DND-41 (cell line): ENCODE results near the gene ATP6V1F.
"Not testable (repeated sequence)": the region's sequence is repeated elsewhere in the genome, so short reads cannot be mapped to it uniquely, and the experiment has no call there.

Experiments
- ATAC-seq: fragments of 200-7000 bp; cut with Tn5 transposase; 3 replicates; pipeline ENCODE4 v1.9.1; 2021; ENCODE audit warnings: low read depth; ENCODE audit not compliant: insufficient read depth
- DNase-seq: peaks from one replicate; pipeline ENCODE4 v3.0.0-alpha.2; 2020
- H2AFZ ChIP-seq: 2 replicates; pipeline ENCODE4 v1.6.0; 2012; ENCODE audit warnings: low read depth, low read length
- H3K27ac ChIP-seq: 2 replicates; pipeline ENCODE4 v1.5.1; 2012; ENCODE audit warnings: low read length, inconsistent platforms
- H3K27me3 ChIP-seq: fragments of 200-600 bp; sonication (generic); 2 replicates; pipeline ENCODE4 v1.6.0; 2012; ENCODE audit warnings: low read length, mild to moderate bottlenecking, inconsistent platforms; ENCODE audit not compliant: insufficient read depth, poor library complexity
- H3K36me3 ChIP-seq: 2 replicates; pipeline ENCODE4 v1.5.1; 2012; ENCODE audit warnings: low read length, inconsistent platforms; ENCODE audit not compliant: insufficient read depth
- H3K4me1 ChIP-seq: 2 replicates; pipeline ENCODE4 v1.5.1; 2012; ENCODE audit warnings: mild to moderate bottlenecking, low read length; ENCODE audit not compliant: insufficient read depth
- H3K4me2 ChIP-seq: 2 replicates; pipeline ENCODE4 v1.6.0; 2012; ENCODE audit warnings: mild to moderate bottlenecking, moderate library complexity, low read length, inconsistent platforms; ENCODE audit not compliant: insufficient read depth
- H3K4me3 ChIP-seq, 2 experiments: fragments of 200-600 bp in 1 of 2; shearing (Covaris generic) in 1 of 2; 2 replicates each; pipeline ENCODE4 v1.5.1; 2012 to 2016; ENCODE audit warnings: inconsistent platforms in 2 of 2, low read length in 2 of 2, mild to moderate bottlenecking in 2 of 2, low read depth in 1 of 2, moderate library complexity in 1 of 2
- H3K79me2 ChIP-seq: 2 replicates; pipeline ENCODE4 v1.6.0; 2012; ENCODE audit warnings: low read length, inconsistent platforms; ENCODE audit not compliant: insufficient read depth
- H3K9ac ChIP-seq: 2 replicates; pipeline ENCODE4 v1.6.0; 2012; ENCODE audit warnings: low read depth, mild to moderate bottlenecking, inconsistent platforms, low read length, moderate library complexity
- H3K9me3 ChIP-seq: 2 replicates; pipeline ENCODE4 v1.5.1; 2012; ENCODE audit warnings: low read length, moderate library complexity, mild to moderate bottlenecking, inconsistent platforms; ENCODE audit not compliant: insufficient read depth, severe bottlenecking
- H4K20me1 ChIP-seq: 2 replicates; pipeline ENCODE4 v1.6.0; 2012; ENCODE audit warnings: low read length; ENCODE audit not compliant: insufficient read depth
- EZH2 ChIP-seq: IDR thresholded peaks from 3 replicates; pipeline ENCODE4 v1.6.1; 2012; ENCODE audit warnings: borderline replicate concordance, low read depth, mild to moderate bottlenecking, moderate library complexity, low read length, inconsistent platforms; ENCODE audit not compliant: severe bottlenecking
- TF ChIP-seq, protein P1 (sequence below): IDR thresholded peaks from 2 replicates; pipeline ENCODE4 v1.5.1; 2012; ENCODE audit warnings: borderline replicate concordance, low read length, moderate library complexity, mild to moderate bottlenecking; ENCODE audit not compliant: poor library complexity, severe bottlenecking; ENCODE audit errors: extremely low read depth

The ATP6V1F gene

DNA sequence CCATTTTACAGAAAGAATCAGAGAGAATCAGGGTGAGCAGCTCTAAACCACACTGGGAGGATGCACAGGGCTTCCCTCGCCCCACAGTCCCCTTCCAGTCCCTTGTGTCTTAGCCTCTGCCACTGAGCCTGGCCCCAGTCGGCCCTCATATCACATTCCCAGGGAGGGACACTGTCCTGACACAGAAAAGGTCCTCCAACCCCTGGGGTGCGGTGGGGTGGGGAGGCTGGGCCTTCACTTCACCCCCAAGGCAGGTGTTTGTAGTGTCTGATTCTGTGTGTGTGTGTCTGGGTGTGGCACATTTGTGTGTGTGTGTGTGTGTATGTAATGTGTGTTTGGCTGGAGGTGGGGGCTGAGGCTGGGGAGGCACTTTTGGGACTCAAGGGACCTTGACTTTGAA, 49.6 kb downstream of the ATP6V1F start:
- Histone ChIP-seq H3K27me3 (no peaks in the 10 kb centered on the region), H3K9ac (no peak overlapping the region)
- ATAC-seq, result no peak

DNA sequence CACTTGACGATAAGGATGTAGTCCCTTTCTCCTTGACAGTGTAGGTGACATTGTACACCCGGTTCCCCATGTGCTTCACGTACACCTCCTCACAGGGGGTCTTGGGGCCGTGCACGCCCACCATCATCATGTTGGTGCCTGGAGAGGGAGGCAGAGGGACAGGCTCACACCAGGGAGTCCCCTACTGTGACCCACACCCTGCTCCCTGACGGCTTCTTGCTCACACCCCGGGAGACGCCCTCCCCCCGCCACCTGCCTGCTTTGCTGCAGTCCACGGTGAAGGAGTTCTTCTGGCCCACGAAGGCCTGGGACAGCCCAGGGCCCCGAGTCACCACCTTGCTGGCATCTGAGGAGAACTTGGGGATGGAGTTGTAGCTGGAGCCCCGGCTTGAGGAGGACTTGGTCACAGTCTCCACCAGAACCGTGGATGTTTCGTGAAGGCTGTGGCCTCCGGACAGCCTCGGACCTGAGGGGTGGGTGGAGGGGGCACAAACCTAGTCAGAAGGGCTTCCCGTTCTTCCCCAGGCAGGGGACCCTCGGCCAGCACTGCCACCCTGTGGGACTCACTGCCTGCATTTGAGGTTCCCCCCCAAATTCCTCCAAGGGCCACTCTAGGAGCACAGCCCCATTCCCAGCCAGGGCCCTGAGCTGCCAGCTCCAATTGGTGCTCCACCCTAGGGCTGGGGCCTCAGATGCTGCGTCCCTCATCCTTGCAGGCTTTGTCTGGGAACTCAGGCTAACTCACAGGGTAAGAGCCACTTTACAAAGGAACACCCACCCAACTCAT, 50.2 kb downstream of the ATP6V1F start:
- ATAC-seq, H2AFZ ChIP-seq, H3K27me3 ChIP-seq, H3K9ac ChIP-seq, H3K27ac ChIP-seq, H3K36me3 ChIP-seq, H3K4me1 ChIP-seq, H4K20me1 ChIP-seq, H3K4me2 ChIP-seq, DNase-seq, H3K9me3 ChIP-seq, H3K4me3 ChIP-seq, H3K79me2 ChIP-seq: not testable (repeated sequence)

More for the DNA sequence above, 49.6 kb downstream of the ATP6V1F start:
- no peaks in the 10 kb centered on the region for H3K79me2 ChIP-seq
- no peaks in the 10 kb centered on the region for H3K36me3 ChIP-seq
- TF ChIP-seq, protein P1, sequence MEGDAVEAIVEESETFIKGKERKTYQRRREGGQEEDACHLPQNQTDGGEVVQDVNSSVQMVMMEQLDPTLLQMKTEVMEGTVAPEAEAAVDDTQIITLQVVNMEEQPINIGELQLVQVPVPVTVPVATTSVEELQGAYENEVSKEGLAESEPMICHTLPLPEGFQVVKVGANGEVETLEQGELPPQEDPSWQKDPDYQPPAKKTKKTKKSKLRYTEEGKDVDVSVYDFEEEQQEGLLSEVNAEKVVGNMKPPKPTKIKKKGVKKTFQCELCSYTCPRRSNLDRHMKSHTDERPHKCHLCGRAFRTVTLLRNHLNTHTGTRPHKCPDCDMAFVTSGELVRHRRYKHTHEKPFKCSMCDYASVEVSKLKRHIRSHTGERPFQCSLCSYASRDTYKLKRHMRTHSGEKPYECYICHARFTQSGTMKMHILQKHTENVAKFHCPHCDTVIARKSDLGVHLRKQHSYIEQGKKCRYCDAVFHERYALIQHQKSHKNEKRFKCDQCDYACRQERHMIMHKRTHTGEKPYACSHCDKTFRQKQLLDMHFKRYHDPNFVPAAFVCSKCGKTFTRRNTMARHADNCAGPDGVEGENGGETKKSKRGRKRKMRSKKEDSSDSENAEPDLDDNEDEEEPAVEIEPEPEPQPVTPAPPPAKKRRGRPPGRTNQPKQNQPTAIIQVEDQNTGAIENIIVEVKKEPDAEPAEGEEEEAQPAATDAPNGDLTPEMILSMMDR, result no peak
- H3K4me1 ChIP-seq, result no peaks in the 10 kb centered on the region
- H3K9me3 ChIP-seq, result no peaks in the 10 kb centered on the region
- H4K20me1 ChIP-seq, result no peaks in the 10 kb centered on the region
- no peak overlapping the region for H3K4me3 ChIP-seq
- H3K27ac ChIP-seq, result no peak overlapping the region
- no peak overlapping the region for H3K4me2 ChIP-seq
- no peak for DNase-seq
- no peak overlapping the region for H2AFZ ChIP-seq

DNA sequence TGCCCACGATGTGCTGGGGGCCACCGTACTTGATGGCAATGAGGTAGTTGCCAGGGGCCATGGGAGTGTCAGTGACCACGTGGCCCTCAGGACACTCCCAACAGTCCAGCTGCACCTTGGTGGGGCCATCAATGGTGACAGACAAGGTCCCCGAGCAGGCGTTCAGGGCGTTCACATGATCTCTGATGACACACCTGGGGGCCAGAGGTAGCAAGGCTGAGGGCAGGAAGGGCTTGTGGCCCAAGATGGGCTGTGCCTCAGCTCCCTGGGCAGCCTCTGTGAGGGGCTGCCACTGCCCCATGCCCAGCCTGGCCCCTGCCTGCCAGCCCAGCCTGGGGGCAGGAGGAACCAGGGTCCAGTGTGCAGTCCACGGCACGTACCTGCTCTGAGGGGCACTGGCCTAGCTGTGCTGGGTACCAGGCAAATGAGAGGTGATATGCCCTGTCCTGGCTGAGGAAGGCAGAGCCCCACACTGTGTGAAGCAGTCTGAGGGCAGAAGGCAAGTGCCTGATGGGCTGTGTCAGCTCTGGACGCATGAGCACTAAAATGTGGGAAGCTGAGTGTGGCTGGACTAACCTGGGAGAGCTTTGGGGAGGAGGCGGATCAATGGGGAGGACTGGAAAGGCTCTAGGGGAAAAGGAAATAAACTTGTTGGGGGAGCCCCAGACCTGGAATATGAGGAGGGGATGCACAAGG, 51.4 kb downstream of the ATP6V1F start:
- Histone ChIP-seq H3K79me2 (no peaks in the 10 kb centered on the region), H3K36me3 (no peaks in the 10 kb centered on the region), H3K4me2 (no peak overlapping the region), H4K20me1 (no peaks in the 10 kb centered on the region), H3K4me3 (no peak overlapping the region), H3K27ac (no peak overlapping the region), H3K4me1 (no peaks in the 10 kb centered on the region), H3K27me3 (no peaks in the 10 kb centered on the region), H3K9me3 (no peaks in the 10 kb centered on the region), H3K9ac (no peak overlapping the region), H2AFZ (no peak overlapping the region)
- no peak for ATAC-seq
- DNase-seq, result no peak
- no peak for TF ChIP-seq EZH2
- TF ChIP-seq, protein P1, result no peak

DNA sequence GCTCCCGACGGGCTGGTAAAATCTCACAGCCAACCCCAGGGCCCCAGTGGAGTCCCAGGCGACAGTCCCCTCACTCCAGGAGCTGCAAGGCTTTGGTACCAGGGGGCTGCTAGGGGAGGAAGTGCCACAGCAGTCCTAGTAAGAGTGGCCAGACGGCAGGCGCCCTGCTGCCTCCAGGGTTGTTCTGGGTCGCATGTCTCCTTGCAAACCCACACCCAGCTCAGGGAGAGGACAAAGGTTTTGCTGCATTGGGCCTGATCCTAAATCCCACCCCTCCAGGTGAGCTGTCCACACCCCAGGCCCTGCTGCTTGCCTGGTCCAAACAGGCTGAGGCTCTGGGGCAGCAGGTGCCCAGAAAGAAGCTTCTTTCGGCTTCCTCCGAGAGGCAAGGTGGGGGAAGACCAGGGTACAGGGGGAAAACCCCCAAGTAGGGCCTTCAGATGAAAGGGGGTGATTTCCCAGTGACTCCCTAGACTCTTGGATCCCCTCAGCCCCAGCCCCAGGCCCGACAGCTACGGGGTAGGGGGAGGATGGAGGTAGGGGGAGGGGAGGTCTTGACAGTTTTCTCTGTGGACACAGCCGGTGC, 52.0 kb downstream of the ATP6V1F start:
- H3K79me2 ChIP-seq, result no peaks in the 10 kb centered on the region
- H4K20me1 ChIP-seq, result no peaks in the 10 kb centered on the region
- H3K4me1 ChIP-seq, result no peaks in the 10 kb centered on the region
- no peak for DNase-seq
- ATAC-seq, result no peak
- no peak overlapping the region for H3K9ac ChIP-seq
- no peak overlapping the region for H3K4me3 ChIP-seq
- TF ChIP-seq EZH2, result no peak
- TF ChIP-seq, protein P1, result no peak
- no peak overlapping the region for H3K4me2 ChIP-seq
- H3K36me3 ChIP-seq, result no peaks in the 10 kb centered on the region
- no peak overlapping the region for H3K27ac ChIP-seq
- H3K27me3 ChIP-seq, result no peaks in the 10 kb centered on the region
- no peak overlapping the region for H2AFZ ChIP-seq
- H3K9me3 ChIP-seq, result no peaks in the 10 kb centered on the region
